NCI-H128 (cell line): ENCODE measurements around the gene SKIC2.

Experiments
- DNase-seq: peaks from one replicate; lab custom pipeline; 2025; ENCODE audit not compliant: unreplicated experiment; lab: John Stamatoyannopoulos, UW

The SKIC2 gene

DNA sequence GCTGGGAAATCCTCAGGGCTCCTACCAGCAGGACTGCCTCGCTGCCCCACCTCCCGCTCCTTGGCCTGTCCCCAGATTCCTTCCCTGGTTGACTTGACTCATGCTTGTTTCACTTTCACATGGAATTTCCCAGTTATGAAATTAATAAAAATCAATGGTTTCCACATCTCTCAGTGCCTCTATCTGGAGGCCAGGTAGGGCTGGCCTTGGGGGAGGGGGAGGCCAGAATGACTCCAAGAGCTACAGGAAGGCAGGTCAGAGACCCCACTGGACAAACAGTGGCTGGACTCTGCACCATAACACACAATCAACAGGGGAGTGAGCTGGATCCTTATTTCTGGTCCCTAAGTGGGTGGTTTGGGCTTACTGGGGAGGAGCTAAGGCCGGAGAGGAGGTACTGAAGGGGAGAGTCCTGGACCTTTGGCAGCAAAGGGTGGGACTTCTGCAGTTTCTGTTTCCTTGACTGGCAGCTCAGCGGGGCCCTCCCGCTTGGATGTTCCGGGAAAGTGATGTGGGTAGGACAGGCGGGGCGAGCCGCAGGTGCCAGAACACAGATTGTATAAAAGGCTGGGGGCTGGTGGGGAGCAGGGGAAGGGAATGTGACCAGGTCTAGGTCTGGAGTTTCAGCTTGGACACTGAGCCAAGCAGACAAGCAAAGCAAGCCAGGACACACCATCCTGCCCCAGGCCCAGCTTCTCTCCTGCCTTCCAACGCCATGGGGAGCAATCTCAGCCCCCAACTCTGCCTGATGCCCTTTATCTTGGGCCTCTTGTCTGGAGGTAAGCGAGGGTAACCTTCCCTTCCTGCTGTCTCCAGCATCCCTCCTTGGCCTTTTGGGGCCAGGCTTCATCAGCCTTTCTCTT, 13.2 kb upstream of the SKIC2 start, which contains the start of gene CFB:
Gene CFB (plus strand): TSS at position 589 of the 863 bp plus-strand sequence. CDS start 127 bp downstream, at position 716.
- no peak for DNase-seq

DNA sequence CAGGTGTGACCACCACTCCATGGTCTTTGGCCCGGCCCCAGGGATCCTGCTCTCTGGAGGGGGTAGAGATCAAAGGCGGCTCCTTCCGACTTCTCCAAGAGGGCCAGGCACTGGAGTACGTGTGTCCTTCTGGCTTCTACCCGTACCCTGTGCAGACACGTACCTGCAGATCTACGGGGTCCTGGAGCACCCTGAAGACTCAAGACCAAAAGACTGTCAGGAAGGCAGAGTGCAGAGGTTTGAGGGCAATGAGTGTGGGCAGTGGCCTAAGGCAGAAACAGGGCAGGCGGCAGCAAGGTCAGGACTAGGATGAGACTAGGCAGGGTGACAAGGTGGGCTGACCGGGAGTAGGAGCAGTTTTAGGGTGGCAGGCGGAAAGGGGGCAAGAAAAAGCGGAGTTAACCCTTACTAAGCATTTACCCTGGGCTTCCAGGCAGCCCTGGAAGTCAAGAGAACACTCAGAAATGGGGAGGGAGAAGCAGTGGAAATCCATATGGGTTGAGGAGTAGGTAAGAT, 12.5 kb upstream of the SKIC2 start:
- DNase-seq, result no peak

DNA sequence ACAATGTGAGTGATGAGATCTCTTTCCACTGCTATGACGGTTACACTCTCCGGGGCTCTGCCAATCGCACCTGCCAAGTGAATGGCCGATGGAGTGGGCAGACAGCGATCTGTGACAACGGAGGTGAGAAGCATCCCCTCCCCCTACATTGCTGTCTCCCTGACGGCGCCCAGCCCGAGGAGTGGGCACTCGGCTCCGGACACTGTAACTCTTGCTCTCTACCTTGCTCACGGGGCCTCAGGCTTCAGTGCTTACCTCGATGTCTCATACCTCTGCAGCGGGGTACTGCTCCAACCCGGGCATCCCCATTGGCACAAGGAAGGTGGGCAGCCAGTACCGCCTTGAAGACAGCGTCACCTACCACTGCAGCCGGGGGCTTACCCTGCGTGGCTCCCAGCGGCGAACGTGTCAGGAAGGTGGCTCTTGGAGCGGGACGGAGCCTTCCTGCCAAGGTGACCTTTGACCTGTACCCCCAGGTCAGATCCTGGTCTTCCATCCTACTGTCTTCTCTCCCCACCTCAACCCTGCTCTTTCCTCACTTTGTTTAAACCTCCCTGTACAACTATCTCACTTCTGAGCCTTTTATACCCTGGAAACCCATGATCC, 11.8 kb upstream of the SKIC2 start:
- DNase-seq, result no peak

DNA sequence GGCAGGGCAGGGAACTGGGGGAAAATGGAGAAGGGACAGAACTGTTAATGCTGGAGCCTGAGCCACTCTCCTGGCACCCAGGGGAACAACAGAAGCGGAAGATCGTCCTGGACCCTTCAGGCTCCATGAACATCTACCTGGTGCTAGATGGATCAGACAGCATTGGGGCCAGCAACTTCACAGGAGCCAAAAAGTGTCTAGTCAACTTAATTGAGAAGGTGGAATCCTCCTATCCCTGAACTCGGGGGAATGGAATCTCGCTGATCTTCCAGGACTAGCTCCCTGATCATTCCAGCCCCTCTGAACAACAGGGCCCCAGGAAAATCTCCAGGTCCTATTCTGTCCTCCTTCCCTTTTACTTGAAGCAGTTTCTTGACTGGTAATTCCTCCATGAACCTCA, 11.1 kb upstream of the SKIC2 start:
- DNase-seq, result no peak

DNA sequence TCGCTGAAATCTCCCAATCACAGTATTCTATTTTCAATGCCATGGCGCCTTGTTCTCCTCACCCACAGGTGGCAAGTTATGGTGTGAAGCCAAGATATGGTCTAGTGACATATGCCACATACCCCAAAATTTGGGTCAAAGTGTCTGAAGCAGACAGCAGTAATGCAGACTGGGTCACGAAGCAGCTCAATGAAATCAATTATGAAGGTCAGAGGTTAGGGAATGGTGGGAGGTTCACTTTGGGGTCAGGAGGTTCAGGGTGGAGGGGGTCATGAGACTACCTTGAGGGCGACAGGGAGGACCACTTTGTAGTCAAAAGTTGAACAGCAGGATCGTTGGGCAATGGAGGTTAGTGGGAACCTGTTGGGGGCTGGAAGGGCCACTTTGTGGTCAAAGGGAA, 10.7 kb upstream of the SKIC2 start:
- DNase-seq, result no peak

DNA sequence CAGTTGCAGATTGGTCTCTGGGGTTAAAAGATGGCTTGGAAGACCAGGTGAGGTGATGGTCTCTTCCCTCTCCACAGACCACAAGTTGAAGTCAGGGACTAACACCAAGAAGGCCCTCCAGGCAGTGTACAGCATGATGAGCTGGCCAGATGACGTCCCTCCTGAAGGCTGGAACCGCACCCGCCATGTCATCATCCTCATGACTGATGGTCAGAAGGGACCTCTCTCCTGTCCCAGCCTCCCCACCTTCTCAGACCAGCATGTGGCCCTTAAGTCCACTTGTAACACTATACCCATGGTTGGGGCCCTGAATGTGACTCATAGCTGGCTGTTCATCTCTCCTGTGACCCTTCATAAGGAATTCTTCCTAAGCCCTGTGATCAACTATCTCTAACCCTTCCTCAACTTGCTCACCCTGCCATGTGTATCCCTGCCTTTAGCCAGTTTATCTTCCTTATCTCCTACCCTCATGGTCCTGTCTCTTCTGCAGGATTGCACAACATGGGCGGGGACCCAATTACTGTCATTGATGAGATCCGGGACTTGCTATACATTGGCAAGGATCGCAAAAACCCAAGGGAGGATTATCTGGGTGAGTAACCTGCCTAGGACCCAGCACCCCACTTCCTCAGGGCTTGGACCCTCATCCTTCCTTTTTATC, 10.1 kb upstream of the SKIC2 start:
- DNase-seq, result no peak

DNA sequence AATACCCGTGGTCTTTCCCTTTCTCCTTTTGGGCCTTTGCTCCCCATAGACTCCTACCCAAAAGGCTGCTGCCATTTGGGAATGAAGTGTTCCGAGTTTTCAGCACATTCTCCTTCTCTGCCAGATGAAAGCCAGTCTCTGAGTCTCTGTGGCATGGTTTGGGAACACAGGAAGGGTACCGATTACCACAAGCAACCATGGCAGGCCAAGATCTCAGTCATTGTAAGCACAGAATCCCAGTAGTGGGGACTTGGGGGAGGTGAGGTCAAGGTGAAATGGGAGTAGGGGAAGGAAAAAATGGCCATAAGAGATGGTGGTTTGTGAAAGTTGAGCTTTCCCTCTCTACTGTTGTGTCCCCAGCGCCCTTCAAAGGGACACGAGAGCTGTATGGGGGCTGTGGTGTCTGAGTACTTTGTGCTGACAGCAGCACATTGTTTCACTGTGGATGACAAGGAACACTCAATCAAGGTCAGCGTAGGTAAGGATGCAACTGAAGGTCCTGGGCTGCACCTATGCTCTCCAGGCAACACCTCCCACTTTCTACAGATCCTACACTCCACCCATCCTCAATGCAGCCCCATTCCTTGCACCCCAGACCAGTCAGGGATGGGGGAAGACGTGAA, 8.9 kb upstream of the SKIC2 start:
- no peak for DNase-seq

DNA sequence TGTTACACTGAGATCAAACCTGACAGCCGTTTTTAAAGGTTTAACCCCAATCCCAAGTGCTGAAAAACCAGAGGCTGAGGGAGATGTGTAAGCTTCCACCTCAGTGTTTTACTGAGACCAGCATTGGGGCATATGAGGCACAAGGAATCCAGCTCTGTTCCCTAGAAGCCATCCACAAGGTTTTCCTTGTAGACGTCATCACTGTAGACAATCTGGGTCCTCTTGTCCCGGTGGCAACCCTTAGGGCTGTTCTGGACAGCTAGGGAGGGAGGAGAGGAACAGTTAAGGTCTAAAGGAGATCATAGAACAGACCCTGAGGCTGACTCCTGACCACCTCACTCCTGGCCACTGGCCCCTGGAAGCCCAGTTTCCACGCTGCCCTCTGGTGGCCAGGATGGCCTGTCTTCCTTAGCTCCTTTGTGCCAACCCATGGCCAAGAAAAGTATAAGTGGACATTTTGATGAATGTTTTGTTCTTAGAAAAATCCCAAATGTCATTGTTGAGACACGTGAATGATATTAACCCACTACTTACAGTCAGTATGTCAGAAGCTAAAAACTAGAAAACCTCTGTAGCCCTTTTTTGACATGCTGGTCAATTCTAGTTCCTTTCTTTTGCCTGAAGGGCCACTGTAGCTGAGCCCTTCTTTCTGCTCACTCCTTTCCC, 6.7 kb upstream of the SKIC2 start:
- no peak for DNase-seq

DNA sequence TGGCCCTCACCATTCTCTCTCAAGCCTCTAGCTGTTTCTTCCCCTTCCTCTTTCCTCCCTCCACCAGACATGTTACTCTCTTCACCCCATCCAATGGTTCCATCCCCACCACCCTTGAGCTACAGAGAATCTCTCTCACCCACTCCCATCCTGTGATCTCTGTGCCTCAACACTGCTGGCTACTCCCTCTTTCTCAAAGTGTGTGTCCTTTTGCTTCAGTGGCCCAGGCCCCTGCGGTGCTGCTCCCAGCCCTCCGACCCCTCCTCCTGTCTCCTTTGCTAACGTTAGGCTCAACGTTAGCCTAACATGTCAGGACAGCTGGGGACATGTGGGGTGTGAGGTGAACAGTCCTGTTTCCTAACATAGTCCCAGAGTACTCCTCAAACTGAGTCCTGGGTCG, 6.1 kb upstream of the SKIC2 start:
- no peak for DNase-seq

DNA sequence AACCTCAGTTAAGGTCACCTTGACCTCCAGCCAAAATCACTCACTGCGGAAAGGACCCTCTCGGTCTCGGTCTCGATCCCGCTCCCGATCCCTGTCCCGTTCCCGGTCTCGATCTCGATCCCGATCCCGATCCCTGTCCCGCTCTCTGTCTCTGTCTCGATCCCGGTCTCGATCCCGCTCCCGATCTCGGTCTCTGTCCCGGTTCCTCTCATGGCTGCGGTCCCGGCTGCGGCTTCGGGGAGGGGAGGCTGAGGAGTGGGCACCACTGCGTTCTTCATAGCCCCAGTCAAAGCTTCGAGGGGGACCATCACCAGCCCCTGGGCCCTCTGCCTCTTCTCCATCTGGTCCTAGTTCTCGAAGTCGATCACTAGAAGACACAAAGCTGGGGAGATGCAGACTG, 4.5 kb upstream of the SKIC2 start:
- DNase-seq, result no peak

DNA sequence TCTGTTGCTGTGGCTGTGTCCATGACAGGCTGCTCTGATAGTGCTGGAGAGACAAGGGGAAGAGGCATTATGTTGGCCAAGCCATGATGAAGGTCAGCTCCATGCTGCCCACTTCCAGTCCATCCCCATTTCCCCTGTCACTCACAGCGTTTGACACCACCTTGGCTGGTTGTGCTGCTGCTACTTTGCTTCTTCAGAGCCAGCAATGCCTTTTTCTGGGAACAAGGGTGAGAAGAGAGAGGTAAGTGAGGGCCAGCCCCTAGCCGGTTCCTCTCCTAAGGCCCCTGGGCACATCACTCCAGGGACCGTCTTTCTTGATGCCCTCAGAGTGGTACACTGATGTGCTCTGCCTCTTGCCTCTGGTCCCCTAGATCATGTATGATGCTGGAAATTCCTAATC, 2.2 kb upstream of the SKIC2 start:
- no peak for DNase-seq

DNA sequence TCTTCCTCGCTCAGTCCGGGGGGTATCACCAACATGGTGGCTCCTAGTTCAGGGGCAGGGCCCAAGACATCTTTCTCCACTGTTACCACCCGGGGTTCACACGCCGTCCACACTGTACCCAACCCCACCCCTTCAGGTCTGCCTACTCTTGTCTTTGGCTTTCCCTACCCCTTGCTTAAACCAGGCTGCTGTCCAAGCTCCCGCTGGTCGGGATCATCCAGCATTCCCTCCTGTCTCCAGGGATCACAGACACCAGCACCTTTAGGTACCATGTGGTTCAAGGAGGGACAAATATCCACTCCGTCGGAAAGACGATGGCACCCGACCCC, 599 bp upstream of the SKIC2 start:
- DNase-seq, result no peak

DNA sequence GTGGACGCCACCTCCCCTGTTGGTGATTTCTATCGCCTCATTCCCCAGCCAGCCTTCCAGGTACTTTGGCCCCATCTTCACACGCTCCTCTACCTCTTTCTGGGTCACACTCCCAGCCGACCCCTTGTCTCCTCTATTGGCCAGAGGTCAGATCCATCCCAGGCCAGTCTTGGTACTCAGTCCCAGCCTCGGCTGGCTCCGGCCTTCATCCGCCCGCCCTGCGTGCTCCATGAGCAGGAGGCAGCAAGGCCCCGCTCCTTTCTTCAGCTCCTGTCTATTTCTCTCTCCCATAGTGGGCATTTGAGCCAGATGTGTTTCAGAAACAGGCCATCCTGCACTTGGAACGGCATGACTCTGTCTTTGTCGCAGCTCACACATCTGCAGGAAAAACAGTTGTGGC, 2.6 kb downstream of the SKIC2 start:
- no peak for DNase-seq

DNA sequence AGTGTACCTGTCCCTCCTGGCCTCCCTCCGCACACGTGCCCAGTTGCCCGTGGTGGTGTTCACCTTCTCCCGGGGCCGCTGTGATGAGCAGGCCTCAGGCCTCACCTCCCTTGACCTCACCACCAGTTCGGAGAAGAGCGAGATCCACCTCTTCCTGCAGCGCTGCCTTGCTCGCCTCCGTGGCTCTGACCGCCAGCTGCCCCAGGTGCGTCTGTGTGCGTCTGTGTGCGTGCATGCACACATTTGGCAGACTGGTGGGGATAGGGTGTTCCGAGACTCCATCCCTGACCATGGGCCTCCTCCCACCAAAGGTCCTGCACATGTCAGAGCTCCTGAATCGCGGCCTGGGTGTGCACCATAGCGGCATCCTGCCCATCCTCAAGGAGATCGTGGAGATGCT, 4.9 kb downstream of the SKIC2 start:
- DNase-seq, result no peak

DNA sequence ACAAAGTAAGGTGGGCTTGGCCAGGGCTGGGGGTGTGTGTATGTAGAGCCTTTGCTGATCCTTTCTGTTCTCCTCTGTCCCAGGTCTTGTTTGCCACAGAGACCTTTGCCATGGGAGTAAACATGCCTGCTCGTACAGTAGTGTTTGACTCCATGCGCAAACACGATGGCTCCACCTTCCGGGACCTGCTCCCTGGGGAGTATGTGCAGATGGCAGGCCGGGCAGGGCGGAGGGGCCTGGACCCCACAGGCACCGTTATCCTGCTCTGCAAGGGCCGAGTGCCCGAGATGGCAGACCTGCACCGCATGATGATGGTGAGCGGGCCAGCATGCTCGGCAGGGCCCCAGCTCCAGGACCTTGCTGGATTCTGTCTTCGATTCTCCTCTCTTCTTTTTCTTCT, 6.7 kb downstream of the SKIC2 start:
- DNase-seq, result no peak

DNA sequence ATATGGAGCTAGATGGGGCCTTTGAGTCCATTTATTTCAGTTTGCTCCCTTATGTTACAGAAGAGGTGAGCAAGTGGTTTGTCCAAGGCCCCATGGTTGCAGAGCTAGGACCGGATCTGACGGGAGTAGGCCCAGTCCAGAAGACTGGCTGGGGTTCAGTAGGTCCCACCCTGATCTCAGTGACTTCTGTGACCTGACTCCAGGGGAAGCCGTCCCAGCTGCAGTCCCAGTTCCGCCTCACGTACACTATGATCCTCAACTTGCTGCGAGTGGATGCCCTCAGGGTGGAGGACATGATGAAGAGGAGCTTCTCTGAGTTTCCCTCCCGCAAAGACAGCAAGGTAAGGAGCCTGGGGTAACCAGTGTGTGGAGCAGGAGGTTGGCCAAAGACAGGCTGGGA, 7.5 kb downstream of the SKIC2 start:
- no peak for DNase-seq

DNA sequence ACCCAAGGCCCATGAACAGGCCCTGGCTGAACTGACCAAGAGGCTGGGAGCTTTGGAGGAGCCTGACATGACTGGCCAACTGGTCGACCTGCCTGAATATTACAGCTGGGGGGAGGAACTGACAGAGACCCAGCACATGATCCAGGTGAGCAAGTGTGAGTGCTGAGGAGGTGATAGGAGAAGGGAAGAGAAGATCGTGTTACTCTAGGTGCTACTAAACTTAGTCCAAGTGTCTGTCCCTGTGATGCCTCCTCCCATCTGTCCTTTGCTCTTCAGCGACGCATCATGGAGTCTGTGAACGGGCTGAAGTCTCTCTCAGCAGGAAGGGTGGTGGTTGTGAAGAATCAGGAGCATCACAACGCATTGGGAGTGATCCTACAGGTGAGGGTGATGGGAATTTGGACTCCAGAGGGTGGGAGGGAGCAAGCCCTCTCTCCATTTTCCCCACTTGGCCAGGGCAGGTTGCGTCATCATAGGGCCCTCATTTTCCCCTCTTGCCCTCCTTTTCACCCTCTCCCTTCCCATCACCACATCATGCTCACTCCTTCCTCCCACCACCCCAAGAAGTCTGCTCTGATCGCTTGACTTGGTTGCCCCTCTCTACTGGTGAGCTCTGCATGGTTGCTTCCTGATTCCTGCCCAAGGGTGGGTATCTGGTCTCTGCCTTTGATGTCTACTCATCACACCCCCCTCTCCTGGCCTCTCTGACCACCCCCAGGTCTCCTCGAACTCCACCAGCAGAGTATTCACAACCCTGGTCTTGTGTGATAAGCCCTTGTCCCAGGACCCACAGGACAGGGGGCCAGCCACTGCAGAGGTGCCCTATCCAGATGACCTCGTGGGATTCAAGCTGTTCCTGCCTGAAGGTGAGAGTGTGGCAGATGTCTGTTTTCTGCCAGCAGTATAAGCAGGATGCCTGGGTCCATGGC, 8.3 kb downstream of the SKIC2 start:
- no peak for DNase-seq

DNA sequence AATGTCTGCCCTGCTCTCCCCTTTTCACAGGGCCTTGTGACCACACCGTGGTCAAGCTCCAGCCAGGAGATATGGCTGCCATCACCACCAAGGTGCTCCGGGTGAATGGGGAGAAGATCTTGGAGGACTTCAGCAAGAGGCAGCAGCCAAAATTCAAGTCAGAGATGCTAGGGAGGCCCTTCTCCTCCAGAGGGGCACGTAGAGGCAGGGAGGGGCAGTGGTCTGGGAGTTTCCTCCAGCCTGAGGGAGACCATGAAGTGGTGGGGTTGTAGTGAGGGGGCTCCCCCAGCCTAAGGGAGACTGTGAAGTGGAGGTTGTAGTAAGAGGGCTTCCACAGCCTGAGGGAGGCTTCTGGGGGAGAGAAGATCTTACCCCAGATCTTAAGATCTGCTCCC, 8.9 kb downstream of the SKIC2 start:
- no peak for DNase-seq

DNA sequence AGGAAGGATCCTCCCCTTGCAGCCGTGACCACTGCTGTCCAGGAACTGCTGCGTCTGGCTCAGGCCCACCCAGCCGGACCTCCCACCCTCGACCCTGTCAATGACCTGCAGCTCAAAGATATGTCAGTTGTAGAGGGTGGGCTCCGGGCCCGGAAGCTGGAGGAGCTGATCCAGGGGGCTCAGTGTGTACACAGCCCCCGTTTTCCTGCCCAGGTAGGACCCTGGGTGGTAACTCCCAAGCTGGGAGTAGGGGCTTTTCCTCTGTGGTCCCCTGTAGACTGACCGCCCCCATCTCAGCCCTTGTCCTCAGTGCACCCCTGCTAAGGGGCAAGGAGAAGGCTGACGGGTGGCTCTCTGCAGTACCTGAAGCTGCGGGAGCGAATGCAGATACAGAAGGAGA, 9.4 kb downstream of the SKIC2 start:
- DNase-seq, result no peak
